ENCODE measurements around the gene STK4. TPM values are rescaled to one million over a fixed set of nuclear protein-coding genes. Genes with fewer than 3 reads are reported as not detected.

STK4 gene
- total RNA-seq, 2 donors from 2014 or later = 271 to 280 TPM

Other genes with a start within 250 kb of the STK4 start
- not detected for gene KCNK15, start 220.6 kb upstream of the STK4 start, total RNA-seq
- not detected for gene RIMS4, start 156.0 kb upstream of the STK4 start, total RNA-seq
- gene YWHAB, start 80.8 kb upstream of the STK4 start, total RNA-seq = 100 to 1,000 TPM; 171 to 176 TPM
- gene PABPC1L, start 56.5 kb upstream of the STK4 start, total RNA-seq = 10 to 100 TPM; 37.5 to 60.3 TPM
- gene TOMM34, start 6.1 kb upstream of the STK4 start, total RNA-seq = 1 to 10 TPM; 9.1 to 9.2 TPM
- not detected for gene KCNS1, start 134.6 kb downstream of the STK4 start, total RNA-seq
- gene WFDC5, start 148.7 kb downstream of the STK4 start, total RNA-seq = not detected
- not detected for gene WFDC12, start 158.0 kb downstream of the STK4 start, total RNA-seq
- not detected for gene PI3, start 208.4 kb downstream of the STK4 start, total RNA-seq
- not detected for gene SEMG1, start 240.5 kb downstream of the STK4 start, total RNA-seq

All from T-helper 17 cell (primary cell).